SK-N-MC (cell line): Measurements from ENCODE around the gene PXN.

Experiments used
- DNase-seq: peaks from one replicate; pipeline ENCODE4 v3.0.0-alpha.2; 2011; ENCODE audit warnings: low read depth, low spot score
- H3K27ac ChIP-seq: fragments of 200-600 bp; sonication (generic); 2 replicates; pipeline ENCODE4 v1.5.1; 2016; ENCODE audit warnings: mixed run types
- H3K36me3 ChIP-seq: fragments of 200-600 bp; sonication (generic); 2 replicates; pipeline ENCODE4 v1.6.1; 2017; ENCODE audit warnings: antibody characterized with exemption, low read length, mixed read lengths; ENCODE audit not compliant: insufficient read depth
- H3K4me3 ChIP-seq: fragments of 200-600 bp; sonication (generic); 2 replicates; pipeline ENCODE4 v1.5.1; 2016
- H3K9ac ChIP-seq: fragments of 200-600 bp; sonication (generic); 2 replicates; pipeline ENCODE4 v1.8.0; 2017; ENCODE audit warnings: mixed run types, mixed read lengths; ENCODE audit not compliant: insufficient read length
- H3K9me3 ChIP-seq: fragments of 200-600 bp; sonication (generic); 2 replicates; pipeline ENCODE4 v1.6.1; 2017; ENCODE audit warnings: low read depth, mild to moderate bottlenecking, antibody characterized with exemption, low read length, moderate library complexity, mixed read lengths
- EZH2 ChIP-seq: fragments of 200-600 bp; sonication (generic); IDR thresholded peaks from one replicate; pipeline ENCODE4 v1.6.1; 2017; ENCODE audit warnings: antibody characterized with exemption
- FOXP2 ChIP-seq: optimal IDR thresholded peaks from 2 replicates; pipeline ENCODE3; 2011; ENCODE audit warnings: mild to moderate bottlenecking, moderate library complexity; ENCODE audit not compliant: insufficient read depth; ENCODE audit errors: extremely low read length, control extremely low read depth
- POLR2AphosphoS5 ChIP-seq: IDR thresholded peaks from 2 replicates; pipeline ENCODE4 v1.6.1; 2012; ENCODE audit warnings: mild to moderate bottlenecking, low read depth, low read length, borderline replicate concordance

Gene PXN

DNA sequence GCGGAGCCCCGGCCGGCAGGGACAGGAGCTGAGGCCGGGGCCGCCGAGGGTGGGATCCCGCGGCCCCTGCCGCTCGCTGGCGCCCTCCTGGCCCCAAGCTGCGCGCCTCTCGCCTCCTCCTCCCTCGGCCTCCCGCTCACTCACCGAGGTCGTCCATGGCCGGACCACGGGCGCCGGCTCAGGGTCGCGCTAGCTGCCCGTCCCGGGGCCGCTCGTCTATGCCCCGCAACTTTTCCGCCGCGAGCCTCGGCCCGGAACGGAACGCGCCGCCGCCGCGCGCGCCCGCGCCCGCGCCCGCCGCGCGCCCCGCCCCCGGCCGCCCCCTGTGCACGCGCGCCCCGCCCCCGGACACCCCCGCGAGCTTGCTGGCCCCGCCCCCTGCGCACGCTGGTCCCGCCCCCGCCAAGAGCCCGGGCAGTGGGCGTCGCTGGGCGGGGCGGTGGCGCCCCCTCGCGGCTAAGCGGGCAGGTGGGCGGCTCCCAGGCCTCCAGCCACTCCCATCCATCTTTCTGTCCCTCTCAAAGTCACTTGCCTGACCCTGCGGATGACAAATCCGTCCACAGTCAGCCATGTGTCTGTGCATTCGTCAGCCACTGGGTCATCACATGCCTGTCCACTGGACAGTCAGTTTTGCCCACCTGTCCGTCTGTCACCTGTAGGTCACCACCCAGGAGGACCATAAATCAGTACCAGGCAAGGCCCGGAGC, at the start of gene PXN:
Gene PXN, minus strand, starts transcription at position 258 of the 707 bp plus-strand sequence. Its CDS starts 101 bp downstream, at position 157.
- no peak within 1 kb of the TSS for H3K27ac ChIP-seq

DNA sequence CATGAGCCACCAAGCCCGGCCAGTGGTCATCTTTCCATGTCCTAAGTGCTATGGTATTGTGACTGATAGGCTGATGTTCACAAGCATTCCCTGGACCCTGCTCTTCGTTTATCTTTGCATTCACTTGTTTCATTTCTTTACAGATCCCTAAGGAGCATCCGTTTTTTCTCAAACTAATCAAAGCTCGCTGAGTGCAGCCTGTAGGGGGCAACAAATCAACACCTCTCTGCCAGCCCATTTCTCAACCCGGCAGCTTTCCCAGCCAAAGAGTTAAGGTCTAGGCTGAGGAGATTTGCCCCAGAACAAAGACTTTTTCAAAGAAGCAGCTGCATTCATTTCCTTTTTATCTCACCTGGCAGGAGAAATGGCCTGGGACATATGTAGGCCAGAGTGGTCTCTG, 48.7 kb upstream of the PXN start:
- H3K27ac ChIP-seq = no peak overlapping the region
- TF ChIP-seq POLR2AphosphoS5 = no peak
- no peak for TF ChIP-seq EZH2
- no peak for TF ChIP-seq FOXP2
- no peaks in the 10 kb centered on the region for H3K9me3 ChIP-seq
- H3K36me3 ChIP-seq = no peaks in the 10 kb centered on the region
- DNase-seq = no peak
- no peak overlapping the region for H3K4me3 ChIP-seq
- H3K9ac ChIP-seq = no peak overlapping the region

More for the DNA sequence above, at the start of gene PXN:
- no peak for DNase-seq
- H3K9ac ChIP-seq = peak within 1 kb of the TSS; percentile 84
- H3K9me3 ChIP-seq = no peaks in the 10 kb centered on the region
- H3K4me3 ChIP-seq = peak within 1 kb of the TSS; percentile 90
- no peaks in the 10 kb centered on the region for H3K36me3 ChIP-seq
- no peak for TF ChIP-seq EZH2
- peak; percentile 61; the same call in 1 of the 2 replicates for TF ChIP-seq POLR2AphosphoS5

DNA sequence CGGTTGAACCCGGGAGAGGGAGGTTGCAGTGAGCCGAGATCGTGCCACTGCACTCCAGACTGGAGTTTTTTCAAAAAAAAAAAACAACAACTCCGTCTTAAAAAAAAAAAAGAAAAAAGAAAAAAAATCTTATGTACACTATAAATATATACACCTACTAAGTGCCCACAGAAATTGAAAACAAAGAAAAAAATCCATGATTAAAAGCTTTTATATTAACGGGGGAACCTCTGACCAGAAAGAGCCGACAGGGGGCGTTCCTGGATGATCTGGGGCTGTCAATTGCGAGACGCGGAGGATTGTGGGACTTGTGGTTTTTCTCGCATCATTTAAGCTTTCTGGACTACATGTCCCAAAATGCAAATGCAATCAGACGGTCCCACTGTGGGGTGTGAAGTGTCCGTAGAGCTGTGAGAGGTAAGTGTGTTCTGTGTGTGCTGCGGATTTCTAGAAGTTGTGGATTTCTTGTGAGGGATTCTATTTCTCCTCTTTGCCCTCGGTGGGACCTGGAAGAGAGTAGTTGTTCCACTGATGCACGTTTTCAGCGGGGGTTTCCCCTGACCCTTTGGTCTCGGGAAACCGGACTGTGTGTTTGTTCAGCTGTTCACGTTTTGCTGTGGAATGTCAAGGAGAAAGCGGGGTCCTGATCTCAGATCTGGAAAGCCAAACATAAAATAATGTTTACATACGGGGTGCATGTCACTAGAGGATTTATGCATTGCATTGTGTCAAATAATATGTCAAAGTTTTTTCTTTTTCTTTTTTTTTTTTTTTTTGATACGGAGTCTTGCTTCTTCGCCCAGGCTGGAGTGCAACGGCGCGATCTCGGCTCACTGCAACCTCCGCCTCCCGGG, 36.7 kb upstream of the PXN start, which contains the start of gene SIRT4:
Gene SIRT4, plus strand, starts transcription at position 360 of the 854 bp plus-strand sequence. CDS start 1,241 bp downstream, outside the sequence.
- Histone ChIP-seq H3K36me3 (0 out of 2 replicates have a peak, but pooled peaks cover 3% of the 10 kb centered on the region), H3K9me3 (no peaks in the 10 kb centered on the region), H3K4me3 (peak within 1 kb of the TSS; percentile 97), H3K9ac (peak within 1 kb of the TSS; percentile 87), H3K27ac (no peak within 1 kb of the TSS)
- DNase-seq = peak; percentile 86
- no peak for TF ChIP-seq EZH2
- peak; percentile 76 for TF ChIP-seq POLR2AphosphoS5

DNA sequence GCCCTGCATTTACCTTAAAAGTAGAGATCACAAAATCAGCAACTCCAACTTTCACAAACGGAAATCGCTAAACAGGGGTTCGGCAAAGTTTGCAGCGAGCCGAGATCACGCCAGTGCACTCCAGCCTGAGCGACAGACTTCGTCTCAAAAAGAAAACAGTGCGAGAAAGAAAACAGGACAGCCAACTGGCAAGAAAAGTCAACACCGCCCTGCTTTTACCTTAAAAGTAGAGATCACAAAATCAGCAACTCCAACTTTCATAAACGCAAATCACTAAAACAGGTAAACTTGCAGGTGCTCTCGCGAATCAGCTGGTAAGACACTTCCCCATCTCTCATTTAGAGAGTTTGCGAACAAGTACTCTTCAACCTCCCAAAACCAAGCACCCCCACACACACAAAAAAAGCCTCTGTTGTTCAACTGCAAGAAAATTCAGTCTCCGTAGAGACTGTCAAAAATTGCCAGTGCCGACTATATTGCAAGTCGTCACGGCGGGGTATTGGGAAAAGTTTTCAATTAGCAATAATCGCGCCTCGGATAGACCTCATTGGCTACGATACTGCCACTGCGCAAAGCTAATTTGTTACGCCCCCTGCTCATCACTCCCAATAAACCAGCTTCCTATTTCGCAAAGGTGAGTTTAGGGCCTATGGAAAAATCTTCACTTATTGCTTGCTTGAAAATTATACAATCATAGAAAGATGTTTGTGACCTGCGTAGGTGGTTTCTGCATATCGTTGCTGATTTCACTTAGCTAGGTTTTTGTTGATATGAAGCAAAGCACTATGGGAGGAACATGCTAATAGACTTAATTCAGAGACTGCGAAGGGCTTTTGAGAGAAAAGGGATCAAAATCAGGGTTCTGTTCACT, 27.4 kb upstream of the PXN start, which contains the start of gene RNU4-1:
Gene RNU4-1, minus strand, starts transcription at position 577 of the 871 bp plus-strand sequence.
- DNase-seq = peak; percentile 94
- H3K27ac ChIP-seq = peak within 1 kb of the TSS; percentile 100
- no peaks in the 10 kb centered on the region for H3K36me3 ChIP-seq
- peak within 1 kb of the TSS; percentile 95 for H3K9ac ChIP-seq
- H3K9me3 ChIP-seq = no peaks in the 10 kb centered on the region
- H3K4me3 ChIP-seq = peak within 1 kb of the TSS; percentile 91
- TF ChIP-seq FOXP2 = no peak
- TF ChIP-seq POLR2AphosphoS5 = peak; percentile 100

DNA sequence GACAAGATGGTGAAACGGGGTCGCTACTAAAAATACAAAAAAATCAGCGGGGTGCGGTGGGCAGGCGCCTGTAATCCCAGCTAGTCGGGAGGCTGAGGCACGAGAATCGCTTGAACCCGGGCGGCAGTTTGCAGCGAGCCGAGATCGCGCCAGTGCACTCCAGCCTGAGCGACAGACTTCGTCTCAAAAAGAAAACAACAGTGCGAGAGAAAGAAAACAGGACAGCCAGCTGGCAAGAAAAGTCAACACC, 26.8 kb upstream of the PXN start:
- no peak for TF ChIP-seq POLR2AphosphoS5
- no peak for TF ChIP-seq EZH2
- no peaks in the 10 kb centered on the region for H3K36me3 ChIP-seq
- no peak for DNase-seq

DNA sequence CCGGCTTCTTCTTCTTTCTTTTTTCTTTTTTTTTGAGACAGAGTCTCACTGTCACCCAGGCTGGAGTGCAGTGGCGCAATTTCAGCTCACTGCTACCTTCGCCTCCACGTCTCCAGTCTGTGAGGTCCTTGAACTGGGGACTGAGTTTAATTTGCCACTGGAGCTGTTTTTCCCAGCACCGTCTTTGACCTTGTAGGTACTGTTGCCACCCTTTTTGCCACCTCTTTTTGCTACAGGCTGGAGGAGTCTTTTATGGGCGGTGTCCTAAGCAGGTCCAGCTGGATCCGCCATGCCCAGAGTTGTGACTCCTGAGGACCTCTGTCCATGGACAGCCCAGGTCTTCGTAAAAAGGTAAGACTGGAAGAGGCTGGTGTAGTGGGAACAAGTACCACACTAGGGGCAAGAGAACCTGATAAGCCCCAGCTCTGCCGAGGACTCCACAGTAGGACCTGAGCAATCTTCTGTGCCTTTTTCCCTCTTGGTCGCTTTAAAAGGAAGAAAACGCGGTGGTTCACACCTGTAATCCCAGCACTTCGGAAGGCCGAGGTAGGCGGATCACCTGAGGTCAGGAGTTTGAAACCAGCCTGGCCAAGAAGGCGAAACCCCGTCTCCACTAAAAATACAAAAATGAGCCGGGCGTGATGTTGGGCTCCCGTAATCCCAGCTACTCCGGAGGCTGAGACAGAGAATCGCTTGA, 25.2 kb upstream of the PXN start:
- Histone ChIP-seq H3K27ac (peak overlapping the region; percentile 100), H3K4me3 (peak overlapping the region; percentile 65)

More for the DNA sequence above, 26.8 kb upstream of the PXN start:
- Histone ChIP-seq H3K4me3 (peak overlapping the region; percentile 91), H3K9me3 (no peaks in the 10 kb centered on the region), H3K27ac (peak overlapping the region; percentile 100), H3K9ac (peak overlapping the region; percentile 95)

DNA sequence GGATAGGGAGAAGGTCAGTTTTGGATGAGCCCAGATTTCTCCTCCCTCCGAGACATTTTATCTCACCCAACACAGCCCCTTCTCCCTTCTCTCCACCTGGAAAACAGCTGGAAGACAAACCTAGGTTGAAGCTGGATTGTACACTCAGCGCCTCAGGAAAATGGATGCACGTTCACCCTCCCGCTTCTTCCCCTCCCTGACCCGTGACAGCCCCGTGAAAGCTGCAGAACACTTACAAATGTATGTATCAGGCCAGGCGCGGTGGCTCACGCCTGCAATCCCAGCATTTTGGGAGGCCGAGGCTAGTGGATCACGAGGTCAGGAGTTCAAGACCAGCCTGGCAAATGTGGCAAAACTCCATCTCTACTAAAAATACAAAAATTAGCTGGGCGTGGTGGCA, 22.0 kb upstream of the PXN start:
- no peak for DNase-seq
- H3K27ac ChIP-seq = no peak overlapping the region
- H3K9me3 ChIP-seq = no peaks in the 10 kb centered on the region
- no peak overlapping the region for H3K9ac ChIP-seq
- H3K36me3 ChIP-seq = no peaks in the 10 kb centered on the region
- TF ChIP-seq FOXP2 (no peak), POLR2AphosphoS5 (no peak), EZH2 (no peak)
- H3K4me3 ChIP-seq = no peak overlapping the region

More for the DNA sequence above, 25.2 kb upstream of the PXN start:
- Histone ChIP-seq H3K9ac (peak overlapping the region; percentile 66), H3K36me3 (no peaks in the 10 kb centered on the region), H3K9me3 (no peaks in the 10 kb centered on the region)
- no peak for TF ChIP-seq FOXP2
- no peak for TF ChIP-seq POLR2AphosphoS5
- TF ChIP-seq EZH2 = no peak
- no peak for DNase-seq
